Endothelial cell (in vitro differentiated cells): Measurements from ENCODE around the gene ZMIZ1. TPM values are rescaled to one million over a fixed set of nuclear protein-coding genes. Genes with fewer than 3 reads are reported as not detected.
"Not testable (repeated sequence)": the region's sequence is repeated elsewhere in the genome, so short reads cannot be mapped to it uniquely, and the experiment has no call there.

Experiments
- DNase-seq: peaks from one replicate; pipeline ENCODE4 v3.0.0; 2021; ENCODE audit warnings: low spot score
- H3K27ac Mint-ChIP-seq: one replicate; pipeline ENCODE4 v1.8.0; 2021; ENCODE audit warnings: mixed read lengths, inconsistent platforms; ENCODE audit not compliant: unreplicated experiment
- H3K27me3 Mint-ChIP-seq: one replicate; pipeline ENCODE4 v1.8.0; 2021; ENCODE audit warnings: mild to moderate bottlenecking, moderate library complexity, mixed read lengths, inconsistent platforms; ENCODE audit not compliant: unreplicated experiment
- H3K36me3 Mint-ChIP-seq: one replicate; pipeline ENCODE4 v1.8.0; 2021; ENCODE audit warnings: mild to moderate bottlenecking, low read depth, mixed read lengths, inconsistent platforms; ENCODE audit not compliant: unreplicated experiment
- H3K4me1 Mint-ChIP-seq: one replicate; pipeline ENCODE4 v1.8.0; 2021; ENCODE audit warnings: mild to moderate bottlenecking, mixed read lengths, inconsistent platforms; ENCODE audit not compliant: unreplicated experiment
- H3K4me3 Mint-ChIP-seq: one replicate; pipeline ENCODE4 v1.8.0; 2021; ENCODE audit warnings: mild to moderate bottlenecking, mixed read lengths, inconsistent platforms; ENCODE audit not compliant: unreplicated experiment
- H3K9me3 Mint-ChIP-seq: one replicate; pipeline ENCODE4 v1.8.0; 2021; ENCODE audit warnings: mixed read lengths, inconsistent platforms; ENCODE audit not compliant: unreplicated experiment
- CTCF ChIP-seq: fragments of 200-600 bp; sonication (generic); IDR thresholded peaks from one replicate; pipeline ENCODE4 v1.5.0; 2021; ENCODE audit warnings: antibody characterized with exemption; ENCODE audit not compliant: unreplicated experiment
- total RNA-seq: library from RNA; stranded (reverse); fragmentation: NEBNext Ultra II Directional; extraction: Animal tissue kit (Norgen Biotek cat#: 25700); gene quantifications from one replicate; pipeline ENCODE4 v1.2.1, GENCODE V29; 2021; ENCODE audit not compliant: unreplicated experiment

Gene ZMIZ1
- total RNA-seq, 1 donor from 2014 or later: 102 TPM

- H3K4me3 Mint-ChIP-seq: no peak overlapping the region
- DNase-seq: no peak
- H3K4me1 Mint-ChIP-seq: peaks cover 3% of the 10 kb centered on the region
- no peak overlapping the region for H3K27ac Mint-ChIP-seq
- peaks cover 4% of the 10 kb centered on the region for H3K36me3 Mint-ChIP-seq
- TF ChIP-seq CTCF: no peak
- H3K27me3 Mint-ChIP-seq: peaks cover 4% of the 10 kb centered on the region
- H3K9me3 Mint-ChIP-seq: no peaks in the 10 kb centered on the region
Observed at GRCh38 chr10:79030705-79031104, 38.1 kb upstream of the ZMIZ1 start.

- no peak for TF ChIP-seq CTCF
- no peaks in the 10 kb centered on the region for H3K9me3 Mint-ChIP-seq
- H3K27me3 Mint-ChIP-seq: peaks cover 4% of the 10 kb centered on the region
- H3K36me3 Mint-ChIP-seq: no peaks in the 10 kb centered on the region
- no peak overlapping the region for H3K27ac Mint-ChIP-seq
- peaks cover 3% of the 10 kb centered on the region for H3K4me1 Mint-ChIP-seq
- no peak overlapping the region for H3K4me3 Mint-ChIP-seq
- DNase-seq: no peak
Observed at GRCh38 chr10:79031723-79032122, 37.0 kb upstream of the ZMIZ1 start.

GRCh38 chr10:79034271-79034876 lies 34.4 kb upstream of the ZMIZ1 start:
- Mint-ChIP-seq H3K4me3 (no peak overlapping the region), H3K27ac (no peak overlapping the region), H3K36me3 (no peaks in the 10 kb centered on the region), H3K4me1 (no peaks in the 10 kb centered on the region), H3K9me3 (no peaks in the 10 kb centered on the region), H3K27me3 (no peaks in the 10 kb centered on the region)
- no peak for TF ChIP-seq CTCF
- DNase-seq: no peak

- not testable (repeated sequence) for H3K36me3 Mint-ChIP-seq, DNase-seq, H3K4me3 Mint-ChIP-seq, H3K27me3 Mint-ChIP-seq, H3K27ac Mint-ChIP-seq, H3K9me3 Mint-ChIP-seq, H3K4me1 Mint-ChIP-seq
Observed at GRCh38 chr10:79036416-79036815, 32.4 kb upstream of the ZMIZ1 start.

- no peak for DNase-seq
- no peaks in the 10 kb centered on the region for H3K4me1 Mint-ChIP-seq
- H3K27ac Mint-ChIP-seq: no peak overlapping the region
- H3K9me3 Mint-ChIP-seq: no peaks in the 10 kb centered on the region
- H3K4me3 Mint-ChIP-seq: no peak overlapping the region
- no peak for TF ChIP-seq CTCF
- H3K36me3 Mint-ChIP-seq: no peaks in the 10 kb centered on the region
- no peaks in the 10 kb centered on the region for H3K27me3 Mint-ChIP-seq
Observed at GRCh38 chr10:79038104-79038840, 30.5 kb upstream of the ZMIZ1 start.
